Hematopoietic multipotent progenitor cell treated with erythropoietin and hydrocortisone succinate and interleukin-3 and kit ligand, for 8 days (in vitro differentiated cells): ENCODE measurements around the gene NDRG4.

Experiments used
- DNase-seq: peaks from one replicate; pipeline ENCODE4 v3.0.0-alpha.2; 2015

NDRG4 gene, protein sequence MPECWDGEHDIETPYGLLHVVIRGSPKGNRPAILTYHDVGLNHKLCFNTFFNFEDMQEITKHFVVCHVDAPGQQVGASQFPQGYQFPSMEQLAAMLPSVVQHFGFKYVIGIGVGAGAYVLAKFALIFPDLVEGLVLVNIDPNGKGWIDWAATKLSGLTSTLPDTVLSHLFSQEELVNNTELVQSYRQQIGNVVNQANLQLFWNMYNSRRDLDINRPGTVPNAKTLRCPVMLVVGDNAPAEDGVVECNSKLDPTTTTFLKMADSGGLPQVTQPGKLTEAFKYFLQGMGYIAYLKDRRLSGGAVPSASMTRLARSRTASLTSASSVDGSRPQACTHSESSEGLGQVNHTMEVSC

DNA sequence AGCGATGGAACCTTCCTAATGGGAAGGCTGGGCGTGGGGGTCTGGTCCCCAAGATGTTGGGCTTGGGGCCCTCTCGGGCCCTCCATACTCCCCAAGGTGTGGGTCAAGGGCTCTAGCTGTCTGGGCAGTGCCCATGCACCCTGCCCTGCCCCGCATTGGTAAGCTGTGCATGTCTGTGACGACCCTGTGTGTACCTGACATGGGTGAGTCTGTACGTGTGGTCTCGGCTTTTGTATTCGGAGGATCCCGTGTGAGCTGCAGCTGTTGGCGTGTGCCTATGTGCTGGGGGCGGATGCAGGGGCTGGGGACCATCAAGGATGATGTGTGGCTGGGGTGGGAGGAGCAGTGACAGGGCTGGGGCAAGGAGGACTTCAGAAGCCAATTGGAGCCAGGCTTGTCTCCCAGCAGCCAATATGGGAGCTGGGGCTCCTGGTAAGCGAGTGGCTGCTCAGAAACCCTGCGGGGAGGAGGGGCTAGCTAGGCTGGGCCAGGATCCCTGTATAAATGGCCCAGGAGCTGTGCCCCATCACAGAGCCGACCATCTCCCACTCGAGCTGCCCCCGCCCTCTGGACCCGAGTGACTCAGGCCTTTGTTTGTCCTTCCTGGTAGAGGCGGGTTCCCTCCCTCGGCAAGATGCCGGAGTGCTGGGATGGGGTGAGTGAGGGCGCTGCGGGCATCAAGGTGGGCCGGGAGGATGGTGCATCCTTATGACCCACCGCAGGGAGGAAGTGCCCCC, at the start of gene NDRG4:
NDRG4 (plus strand) TSS at position 529 of the 737 bp plus-strand sequence; CDS start at position 635, 106 bp downstream.
- peak; percentile 38 for DNase-seq

DNA sequence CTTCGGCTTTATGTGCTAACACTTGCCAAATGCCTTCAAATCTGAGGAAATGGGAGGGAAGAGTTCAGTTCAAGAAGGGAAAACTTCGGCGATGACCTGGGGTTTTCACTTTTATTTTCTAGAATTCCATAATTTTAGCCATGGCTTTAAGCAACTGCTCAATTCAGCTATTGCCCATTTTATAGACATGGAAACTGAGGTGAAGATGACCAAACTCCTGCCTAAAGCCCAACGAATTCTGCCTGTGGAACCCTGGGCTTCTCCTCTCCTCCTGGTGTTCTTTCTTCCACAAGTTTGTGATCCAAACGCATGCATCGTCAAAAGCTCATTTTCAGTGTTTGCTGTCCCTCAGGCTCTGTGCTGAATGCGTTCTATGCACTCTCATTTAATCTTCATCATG, 49.4 kb upstream of the NDRG4 start:
- DNase-seq: no peak

DNA sequence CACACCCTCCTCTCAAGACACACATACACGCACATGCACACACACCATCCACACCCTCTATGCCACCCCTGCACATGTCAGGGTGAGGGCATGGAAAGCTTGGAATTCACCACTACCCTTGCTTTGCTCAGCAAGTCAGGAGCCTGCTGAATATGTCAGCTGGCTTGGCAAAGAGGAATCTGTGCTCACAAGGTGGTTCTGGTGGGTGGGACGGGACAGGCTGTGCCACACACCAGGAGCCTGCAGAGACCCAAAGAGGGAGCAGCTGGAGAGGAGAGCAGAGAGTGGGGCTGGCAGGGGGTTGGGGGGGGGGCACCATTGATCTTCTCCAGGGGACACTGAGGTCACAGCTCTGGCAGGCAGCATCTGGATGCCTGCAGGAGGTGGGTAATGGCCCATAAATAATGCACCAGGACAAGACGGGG, 48.7 kb upstream of the NDRG4 start:
- no peak for DNase-seq

DNA sequence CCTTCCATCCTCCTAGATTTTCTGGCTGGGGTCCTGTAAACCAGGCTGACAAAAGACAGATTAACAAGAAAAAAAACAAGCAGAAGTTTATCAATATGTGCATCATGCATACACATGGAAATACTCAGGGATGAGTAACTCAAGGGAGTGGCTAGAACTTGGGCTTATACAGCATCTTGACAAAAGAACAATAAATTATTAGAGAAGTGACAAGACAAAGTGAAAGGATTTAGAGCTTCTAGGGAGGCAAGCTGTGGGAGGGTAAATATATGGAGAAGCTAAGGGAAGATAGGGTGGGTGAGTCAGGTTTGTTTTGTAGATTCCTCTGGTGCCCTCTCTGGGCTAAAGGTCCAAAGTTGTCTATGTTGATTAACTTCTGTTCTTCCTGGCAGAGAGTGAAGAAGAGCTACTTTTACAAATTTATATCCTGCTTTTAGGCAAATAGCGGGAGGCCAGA, 48.0 kb upstream of the NDRG4 start:
- DNase-seq: peak; percentile 21

DNA sequence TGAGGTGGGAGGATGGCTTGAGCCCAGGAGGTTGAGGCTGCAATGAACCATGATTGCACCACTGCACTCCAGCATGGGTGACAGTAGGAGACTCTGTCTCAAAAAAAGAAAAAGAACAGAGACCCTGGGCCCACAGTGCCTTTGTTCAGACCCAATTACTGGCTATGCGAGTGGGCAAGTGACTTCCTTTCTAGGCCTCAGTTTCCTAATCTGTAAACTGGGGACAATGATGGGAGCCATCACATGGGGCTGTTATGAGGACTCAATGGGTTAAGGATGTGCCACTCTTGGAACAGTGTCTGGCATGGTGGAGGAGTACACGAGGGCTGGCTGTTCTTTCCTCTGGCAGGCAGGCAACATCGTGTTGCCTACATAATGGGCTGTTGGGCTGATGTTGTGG, 47.3 kb upstream of the NDRG4 start:
- DNase-seq: no peak

DNA sequence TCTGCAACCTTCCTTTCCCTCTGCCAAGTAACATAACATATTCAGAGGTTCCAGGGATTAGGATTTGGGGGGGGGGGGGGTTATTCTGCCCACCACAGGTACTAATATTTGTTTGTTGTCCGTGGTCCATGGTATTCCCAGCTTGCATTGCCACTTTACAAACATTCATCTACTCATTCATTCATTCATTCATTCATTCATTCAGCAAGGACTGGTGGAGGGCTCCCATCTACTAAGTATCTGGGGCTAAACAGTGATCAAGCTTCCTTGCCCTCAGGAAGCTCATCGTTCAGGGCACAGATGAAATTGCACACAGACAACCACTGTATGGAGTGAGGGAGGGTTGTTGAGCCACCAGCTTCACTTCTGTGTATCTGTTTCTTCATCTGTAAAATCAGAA, 45.8 kb upstream of the NDRG4 start:
- no peak for DNase-seq

DNA sequence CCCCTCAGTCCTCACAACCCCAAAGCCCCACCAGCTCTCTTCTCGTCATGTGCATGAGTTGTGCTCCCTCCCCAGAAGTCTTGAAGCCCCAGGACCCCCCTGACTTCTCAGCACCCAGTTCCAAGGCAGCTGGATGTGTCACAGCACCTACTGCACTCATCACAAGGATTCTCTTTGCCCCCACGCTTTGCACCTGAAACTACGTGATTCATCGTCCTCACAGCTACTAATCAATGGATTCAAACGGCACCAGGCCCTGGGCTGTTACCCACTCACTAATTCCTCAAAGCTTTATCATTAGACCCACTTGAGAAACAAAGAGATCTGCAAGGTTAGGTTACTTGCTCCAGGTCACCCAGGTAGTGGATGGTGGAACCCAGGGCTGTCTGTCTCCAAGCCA, 45.1 kb upstream of the NDRG4 start:
- DNase-seq: no peak

DNA sequence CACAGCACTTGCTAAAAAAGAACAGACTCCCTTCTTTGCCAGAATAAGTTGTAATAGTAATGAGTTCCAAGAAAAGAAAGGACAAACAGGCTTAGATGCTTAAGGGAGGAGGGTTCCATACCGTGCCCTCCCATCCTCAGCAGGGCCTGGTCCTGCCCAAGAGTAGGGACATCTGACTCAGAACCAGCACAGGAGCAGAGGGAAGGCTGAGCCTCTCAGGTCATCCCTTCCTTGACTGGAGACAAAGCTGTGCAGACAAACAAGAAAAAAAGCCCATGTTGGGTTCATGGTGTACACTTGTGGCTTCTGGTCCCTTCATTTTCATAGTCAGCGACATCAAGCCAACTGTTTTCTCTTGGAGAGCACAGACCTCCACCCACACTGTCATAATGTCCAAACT, 44.2 kb upstream of the NDRG4 start:
- no peak for DNase-seq

DNA sequence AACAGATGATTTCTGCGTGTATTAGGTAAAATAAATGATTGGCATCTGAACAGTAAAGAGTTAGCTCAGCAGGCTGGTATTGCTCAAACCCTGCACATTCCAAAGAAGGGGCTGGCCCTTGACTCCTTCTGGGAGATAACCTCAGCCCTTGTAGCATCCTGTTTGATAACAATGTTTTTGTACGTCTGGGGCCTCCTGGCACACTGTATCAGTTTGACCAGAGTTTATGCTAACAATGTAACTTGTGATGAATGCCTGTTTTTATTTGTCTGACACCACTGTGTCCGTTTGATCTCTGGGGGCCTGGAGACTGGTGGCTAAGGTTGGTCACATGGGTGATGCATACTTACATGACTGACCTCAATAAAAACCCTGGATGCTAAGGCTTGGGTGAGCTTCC, 43.8 kb upstream of the NDRG4 start:
- DNase-seq: peak; percentile 68

DNA sequence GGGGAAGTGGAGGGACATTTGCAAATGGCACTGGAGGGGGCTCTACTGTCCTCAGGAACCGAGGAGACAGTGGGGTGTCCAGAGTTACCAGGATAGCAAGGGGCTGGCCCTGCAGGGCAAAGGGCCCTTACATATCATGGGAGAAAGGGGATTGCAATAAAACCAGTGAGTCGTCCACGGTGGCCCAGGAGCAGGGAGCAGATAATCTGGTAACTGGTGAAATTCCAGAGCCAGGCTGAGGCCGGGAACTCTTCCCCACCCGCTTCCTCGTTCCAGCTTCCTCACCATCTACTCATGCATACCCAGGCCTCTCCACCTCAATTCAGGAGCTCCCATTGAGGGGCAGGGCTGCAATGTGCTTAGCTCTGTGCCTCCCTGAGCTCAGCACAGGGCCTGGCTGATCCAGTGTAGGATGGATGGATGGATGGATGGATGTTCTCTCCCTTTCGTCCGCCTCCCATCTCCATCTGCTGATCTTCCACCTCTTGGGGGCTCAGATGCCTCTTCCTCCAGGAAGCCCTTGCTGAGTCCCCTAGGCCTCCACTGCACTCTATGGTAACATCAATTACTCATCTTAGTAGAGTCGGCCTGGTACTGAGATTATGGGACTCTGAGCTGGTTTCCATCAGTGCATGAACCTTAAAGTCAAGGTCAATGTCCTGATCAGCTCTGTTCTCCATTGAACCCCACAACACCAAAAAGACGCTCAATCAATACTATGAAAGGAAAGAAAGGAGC, 41.2 kb upstream of the NDRG4 start:
- no peak for DNase-seq

DNA sequence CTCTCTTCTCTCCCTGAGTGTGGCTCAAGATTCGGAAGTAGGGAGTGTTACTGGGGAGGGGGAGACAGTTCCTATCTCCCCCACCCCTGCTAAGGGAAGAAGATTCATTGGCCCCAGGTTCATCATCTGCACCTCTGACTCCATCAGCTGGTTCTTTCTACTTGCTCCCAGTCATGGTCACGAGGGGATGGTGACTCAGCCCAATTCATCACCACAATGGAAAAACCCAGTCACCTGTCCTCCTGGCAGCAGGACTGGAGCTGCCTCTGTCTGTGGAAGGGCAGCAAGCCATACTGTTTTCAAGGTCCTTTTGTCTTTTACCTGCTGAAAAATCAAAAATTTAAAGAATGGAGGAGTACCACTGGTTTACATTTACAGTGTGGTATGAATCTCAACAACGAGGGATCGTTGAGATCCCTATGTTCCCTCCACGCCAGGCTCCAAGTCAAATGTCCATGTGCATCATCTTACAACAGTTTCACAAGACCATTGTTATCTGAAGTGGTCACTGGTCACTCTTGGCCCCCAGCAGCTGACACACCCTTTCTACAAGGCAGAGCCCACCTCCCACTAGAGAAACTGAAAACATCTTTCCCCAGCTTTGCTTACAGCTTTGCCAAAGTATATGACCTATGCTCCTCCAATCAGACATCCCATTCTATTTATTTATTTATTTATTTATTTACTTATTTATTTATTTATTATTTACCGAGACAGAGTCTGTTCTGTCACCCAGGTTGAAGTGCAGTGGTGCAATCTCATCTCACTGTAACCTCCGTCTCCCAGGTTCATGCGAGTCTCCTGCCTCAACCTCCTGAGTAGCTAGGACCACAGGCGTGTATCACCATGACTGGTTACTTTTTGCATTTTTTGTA, 40.4 kb upstream of the NDRG4 start:
- peak; percentile 37 for DNase-seq

DNA sequence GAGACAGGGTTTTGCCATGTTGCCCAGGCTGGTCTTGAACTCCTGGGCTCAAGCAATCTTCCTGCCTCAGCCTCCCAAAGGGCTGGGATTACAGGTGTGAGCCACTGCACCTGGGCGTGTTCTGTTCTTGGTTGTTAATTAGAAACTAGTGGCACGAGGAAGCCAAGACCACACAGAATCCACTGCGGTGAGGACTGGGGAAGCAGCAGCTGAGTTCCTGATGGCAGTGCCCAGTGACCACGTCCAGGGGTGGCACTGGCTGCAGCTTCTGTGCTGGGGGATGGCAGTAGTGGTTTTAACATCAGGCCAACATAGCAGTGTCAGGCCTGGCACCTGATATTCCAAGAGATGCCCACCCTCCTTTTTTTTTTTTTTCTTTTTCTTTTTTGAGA, 39.7 kb upstream of the NDRG4 start:
- no peak for DNase-seq

DNA sequence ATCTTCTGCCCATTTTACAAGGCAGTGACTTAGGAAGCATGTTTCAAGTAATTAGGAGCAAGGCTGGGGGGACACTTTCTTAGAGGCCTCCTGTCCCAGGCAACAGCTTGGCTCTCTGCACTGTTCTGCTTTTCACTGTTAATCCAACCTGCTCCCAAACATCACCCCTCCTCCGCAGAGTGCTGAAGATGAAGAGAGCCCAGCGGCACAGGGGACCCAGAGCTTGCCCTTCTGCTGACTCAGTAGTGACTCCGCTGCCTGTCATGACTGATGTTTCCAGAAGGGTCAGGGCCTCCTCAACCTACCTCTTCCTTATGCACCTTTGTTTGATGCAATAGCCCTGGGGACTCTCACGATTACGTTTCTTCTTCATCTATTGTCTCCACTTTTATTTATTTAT, 38.9 kb upstream of the NDRG4 start:
- DNase-seq: no peak

DNA sequence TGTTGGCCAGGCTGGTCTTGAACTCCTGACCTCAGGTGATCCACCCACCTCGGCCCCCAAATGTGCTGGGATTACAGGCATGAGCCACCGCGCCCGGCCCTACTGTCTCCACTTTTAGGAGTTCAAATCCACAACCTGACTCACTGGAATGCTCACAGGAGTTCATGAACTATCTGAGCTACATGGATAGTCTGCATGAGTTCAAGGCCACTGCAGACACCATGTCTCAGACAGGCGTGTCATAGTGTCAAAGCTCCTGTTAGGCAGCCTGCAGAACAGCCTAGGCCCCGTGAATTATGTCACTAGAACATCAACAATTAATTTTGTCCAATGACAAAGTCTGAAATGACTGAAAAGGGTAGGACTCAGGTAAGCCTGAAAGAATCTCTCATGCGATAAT, 38.3 kb upstream of the NDRG4 start:
- DNase-seq: no peak

DNA sequence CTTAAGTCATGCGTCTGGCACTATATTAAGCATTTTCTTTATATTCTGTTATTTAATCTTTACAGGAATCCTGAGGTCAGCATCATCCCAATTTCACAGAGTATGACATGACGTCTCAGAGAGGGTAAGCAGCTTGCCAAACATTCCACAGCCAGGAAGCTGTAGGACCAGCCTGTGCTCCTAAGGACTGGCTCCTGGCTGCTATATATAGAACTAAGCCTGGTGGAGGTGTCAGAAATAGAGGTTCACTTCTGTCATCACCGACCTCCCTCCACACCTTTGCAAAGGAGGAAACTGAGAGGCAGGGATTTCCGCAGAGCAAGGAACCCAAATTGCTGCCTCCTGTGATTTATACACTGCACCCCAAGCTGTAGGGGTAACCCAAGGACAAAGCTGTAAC, 37.9 kb upstream of the NDRG4 start:
- no peak for DNase-seq

DNA sequence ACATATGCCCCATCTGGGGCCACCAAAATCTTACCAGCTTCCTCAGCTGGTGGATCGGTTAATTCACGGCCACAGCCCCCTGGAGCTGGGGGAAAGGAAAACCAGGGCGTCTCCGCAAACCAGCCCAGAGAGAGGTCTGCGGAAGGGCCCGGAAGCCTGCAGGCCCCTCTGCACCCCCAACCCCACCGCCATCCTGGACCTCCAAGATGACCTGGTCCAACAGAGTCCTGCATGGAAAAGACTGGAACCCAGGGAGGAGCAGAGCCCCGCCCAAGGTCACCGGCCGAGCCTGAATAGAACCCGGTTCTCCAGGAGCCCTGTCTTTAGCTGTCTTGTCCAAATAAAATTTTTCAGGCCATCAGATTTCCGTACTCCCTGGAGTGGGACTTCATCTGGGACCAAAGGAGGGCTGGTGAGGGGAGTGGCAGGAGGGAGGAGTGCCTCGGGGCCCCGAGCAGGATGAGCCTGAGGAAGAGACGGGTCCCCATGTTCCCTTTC, 37.4 kb upstream of the NDRG4 start:
- no peak for DNase-seq

DNA sequence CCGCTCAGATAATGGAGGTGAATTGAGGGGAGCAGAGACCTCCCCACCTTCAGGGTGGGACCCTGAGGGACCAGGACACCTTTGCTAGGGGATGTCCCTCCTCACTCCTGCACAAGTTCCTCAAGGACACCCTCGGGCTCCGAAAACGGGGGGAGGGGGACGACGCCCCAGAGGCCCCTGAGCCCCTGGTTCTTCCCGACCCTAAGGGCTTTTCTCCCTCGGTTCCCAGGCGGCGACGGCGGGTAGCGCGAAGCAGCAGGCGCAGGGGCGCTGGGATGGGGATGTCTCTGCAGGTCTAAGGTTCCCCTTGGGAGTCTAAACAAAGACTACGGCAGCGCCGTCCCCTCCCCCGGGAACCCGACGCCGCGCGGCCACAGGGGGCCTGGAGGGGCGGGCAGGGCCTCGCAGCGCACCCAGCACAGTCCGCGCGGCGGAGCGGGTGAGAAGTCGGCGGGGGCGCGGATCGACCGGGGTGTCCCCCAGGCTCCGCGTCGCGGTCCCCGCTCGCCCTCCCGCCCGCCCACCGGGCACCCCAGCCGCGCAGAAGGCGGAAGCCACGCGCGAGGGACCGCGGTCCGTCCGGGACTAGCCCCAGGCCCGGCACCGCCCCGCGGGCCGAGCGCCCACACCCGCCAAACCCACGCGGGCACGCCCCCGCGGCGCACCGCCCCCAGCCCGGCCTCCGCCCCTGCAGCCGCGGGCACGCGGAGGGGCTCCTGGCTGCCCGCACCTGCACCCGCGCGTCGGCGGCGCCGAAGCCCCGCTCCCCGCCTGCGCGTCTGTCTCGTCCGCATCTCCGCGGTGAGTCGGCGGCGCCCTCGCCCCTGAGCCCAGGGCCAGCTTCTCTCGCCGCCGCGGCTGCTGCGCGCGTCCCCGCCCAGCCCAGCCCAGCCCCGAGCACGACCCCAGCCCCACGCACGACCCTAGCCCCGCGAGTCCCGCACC, 36.7 kb upstream of the NDRG4 start:
- no peak for DNase-seq

DNA sequence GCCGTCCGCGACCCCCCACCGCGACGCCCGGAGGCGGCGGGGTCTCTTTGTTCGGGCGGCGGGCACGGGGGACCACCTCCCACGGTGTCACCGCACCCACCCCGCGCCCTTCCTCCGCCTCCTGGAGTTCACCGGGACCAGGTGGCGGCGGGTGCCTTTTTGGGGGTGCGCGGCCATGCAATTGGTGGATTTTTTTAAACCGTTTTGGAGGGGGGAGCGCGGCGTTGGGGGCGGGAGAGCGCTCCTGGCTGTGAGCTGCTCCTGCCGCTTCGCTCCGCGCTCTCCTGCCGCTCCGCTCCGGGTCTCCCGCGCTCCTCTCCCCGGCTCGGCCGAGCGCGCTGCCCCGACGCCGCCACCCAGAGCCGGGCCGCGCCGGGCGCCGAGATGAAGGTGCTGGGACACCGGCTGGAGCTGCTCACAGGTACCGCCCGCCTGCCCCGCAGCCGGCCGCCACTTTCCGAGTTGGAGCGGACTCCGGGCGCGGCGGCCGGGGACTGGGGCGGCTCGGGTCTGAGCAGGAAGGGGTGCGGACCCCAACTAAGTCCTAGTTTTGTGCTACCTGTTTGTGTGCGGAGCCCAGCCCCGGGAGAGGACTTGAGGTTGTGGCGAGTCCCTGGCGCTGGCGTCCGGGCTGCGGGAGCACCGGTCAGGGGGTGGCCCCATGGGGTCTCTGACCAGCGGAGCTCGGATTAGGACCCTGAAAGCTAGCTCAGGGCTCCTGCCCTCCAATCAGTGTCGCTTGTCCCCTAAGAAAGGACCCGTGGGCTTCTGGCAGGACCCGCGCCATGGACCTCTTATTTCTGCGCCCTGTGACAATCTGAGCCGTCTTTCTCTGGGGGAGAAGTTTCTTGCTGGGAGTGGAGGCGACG, 35.7 kb upstream of the NDRG4 start:
- no peak for DNase-seq

DNA sequence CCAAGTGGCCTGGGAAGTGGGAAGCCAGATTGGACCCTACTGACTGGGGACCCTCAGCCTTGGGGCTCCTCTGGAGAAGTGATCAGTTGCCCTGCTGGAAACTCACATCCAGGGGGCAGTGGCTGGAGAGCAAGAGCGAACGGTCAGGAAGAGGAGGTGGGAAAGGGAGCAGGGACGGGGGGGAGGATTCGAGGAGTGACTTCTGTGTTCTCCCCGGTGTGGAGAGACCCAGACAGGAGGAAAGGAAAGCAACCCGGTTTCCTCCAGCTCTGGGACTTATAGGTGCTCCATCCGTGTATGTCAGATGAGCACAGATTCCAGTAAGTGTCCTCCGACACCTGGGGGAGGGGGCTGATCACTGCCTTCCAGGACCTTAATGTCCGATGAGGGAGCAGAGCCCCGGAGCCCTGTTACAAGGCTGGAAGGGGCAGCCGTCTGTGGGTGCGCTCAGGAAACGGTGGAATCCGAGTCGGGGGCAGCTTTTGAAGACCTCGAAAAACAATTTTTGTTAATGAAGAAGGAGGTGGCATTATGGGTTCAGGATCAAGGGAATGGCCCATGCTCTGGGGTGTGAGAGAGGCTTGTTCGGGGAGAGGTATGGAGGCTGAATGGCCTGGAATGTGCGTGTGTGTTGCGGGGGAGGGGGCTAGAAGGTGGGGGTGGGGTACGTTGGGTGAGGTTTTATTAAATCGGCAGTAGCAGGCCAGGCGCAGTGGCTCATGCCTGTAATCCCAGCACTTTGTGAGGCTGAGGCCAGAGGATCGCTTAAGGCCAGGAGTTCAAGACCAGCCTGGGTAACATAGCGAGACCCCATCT, 34.8 kb upstream of the NDRG4 start:
- no peak for DNase-seq
